Measurements from ENCODE around the gene YTHDC1. TPM values are rescaled to one million over a fixed set of nuclear protein-coding genes. Genes with fewer than 3 reads are reported as not detected.

YTHDC1 gene
- total RNA-seq, 1 experiment from 2014 or later: 68.9 TPM

DNA sequence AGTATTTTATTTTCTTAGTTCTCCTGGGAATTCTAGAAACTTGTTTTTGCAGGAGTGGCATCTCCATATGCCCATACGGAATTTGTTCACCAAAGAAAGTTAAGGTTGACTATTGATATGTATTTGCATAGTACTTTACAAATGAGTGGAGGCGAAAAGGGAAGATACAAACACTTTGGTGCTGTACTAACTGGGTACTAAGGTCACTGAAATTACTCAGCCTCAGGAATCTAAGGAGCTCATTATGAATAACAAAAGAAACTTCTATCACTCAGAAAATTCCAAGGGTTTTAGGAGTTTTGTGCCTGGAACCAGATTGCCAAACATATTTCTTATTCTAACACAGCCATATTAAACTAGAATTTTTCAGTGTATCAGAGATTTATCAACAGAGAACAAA lies 77.0 kb downstream of the YTHDC1 start (continued):
- TF ChIP-seq, protein P1, sequence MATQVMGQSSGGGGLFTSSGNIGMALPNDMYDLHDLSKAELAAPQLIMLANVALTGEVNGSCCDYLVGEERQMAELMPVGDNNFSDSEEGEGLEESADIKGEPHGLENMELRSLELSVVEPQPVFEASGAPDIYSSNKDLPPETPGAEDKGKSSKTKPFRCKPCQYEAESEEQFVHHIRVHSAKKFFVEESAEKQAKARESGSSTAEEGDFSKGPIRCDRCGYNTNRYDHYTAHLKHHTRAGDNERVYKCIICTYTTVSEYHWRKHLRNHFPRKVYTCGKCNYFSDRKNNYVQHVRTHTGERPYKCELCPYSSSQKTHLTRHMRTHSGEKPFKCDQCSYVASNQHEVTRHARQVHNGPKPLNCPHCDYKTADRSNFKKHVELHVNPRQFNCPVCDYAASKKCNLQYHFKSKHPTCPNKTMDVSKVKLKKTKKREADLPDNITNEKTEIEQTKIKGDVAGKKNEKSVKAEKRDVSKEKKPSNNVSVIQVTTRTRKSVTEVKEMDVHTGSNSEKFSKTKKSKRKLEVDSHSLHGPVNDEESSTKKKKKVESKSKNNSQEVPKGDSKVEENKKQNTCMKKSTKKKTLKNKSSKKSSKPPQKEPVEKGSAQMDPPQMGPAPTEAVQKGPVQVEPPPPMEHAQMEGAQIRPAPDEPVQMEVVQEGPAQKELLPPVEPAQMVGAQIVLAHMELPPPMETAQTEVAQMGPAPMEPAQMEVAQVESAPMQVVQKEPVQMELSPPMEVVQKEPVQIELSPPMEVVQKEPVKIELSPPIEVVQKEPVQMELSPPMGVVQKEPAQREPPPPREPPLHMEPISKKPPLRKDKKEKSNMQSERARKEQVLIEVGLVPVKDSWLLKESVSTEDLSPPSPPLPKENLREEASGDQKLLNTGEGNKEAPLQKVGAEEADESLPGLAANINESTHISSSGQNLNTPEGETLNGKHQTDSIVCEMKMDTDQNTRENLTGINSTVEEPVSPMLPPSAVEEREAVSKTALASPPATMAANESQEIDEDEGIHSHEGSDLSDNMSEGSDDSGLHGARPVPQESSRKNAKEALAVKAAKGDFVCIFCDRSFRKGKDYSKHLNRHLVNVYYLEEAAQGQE (IDR thresholded peaks at IDR 0.05; ENCODE audit: low read depth): no peak
- no peak for TF ChIP-seq RAD21 (IDR thresholded peaks at IDR 0.05; ENCODE audit: low read depth)
- TF ChIP-seq, protein P2, sequence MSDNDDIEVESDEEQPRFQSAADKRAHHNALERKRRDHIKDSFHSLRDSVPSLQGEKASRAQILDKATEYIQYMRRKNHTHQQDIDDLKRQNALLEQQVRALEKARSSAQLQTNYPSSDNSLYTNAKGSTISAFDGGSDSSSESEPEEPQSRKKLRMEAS (IDR thresholded peaks at IDR 0.05): no peak

DNA sequence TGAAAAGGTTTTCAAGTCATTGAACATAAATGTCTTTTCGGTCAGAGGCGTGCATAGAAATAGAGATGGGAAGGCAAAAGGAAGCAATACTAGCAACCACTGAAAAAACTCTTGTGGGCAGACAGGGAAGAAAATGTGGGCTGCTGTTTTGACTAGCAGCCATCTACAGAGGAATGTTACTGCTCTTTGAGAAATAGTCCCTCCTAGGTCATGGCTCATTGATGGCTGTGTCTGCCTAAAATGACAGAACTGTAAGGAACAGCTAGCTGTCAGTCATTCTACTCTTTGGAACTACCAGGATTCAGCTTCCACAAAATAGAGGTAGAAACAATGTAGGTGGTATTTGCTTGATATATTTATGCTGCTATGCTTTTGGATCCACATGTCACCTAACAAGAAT lies 77.5 kb downstream of the YTHDC1 start:
- Histone ChIP-seq H3K9ac (ENCODE audit: low read length) (no peak overlapping the region), H3K4me1 (ENCODE audit: control insufficient read depth in 1 of 2, insufficient read depth in 2 of 2, low read length in 2 of 2) (no peaks in the 10 kb centered on the region), H2AFZ (ENCODE audit: low read depth, low read length, poor library complexity, severe bottlenecking) (no peak overlapping the region), H3K27me3 (ENCODE audit: insufficient read depth, low read length) (no peaks in the 10 kb centered on the region), H4K20me1 (ENCODE audit: insufficient read depth) (no peaks in the 10 kb centered on the region), H3K4me2 (ENCODE audit: low read length) (no peak overlapping the region), H3K9me3 (ENCODE audit: control insufficient read depth in 1 of 2, insufficient read depth in 1 of 2, low read depth in 1 of 2, low read length in 2 of 2) (no peaks in the 10 kb centered on the region), H3K36me3 (ENCODE audit: control insufficient read depth in 1 of 2, insufficient read depth in 2 of 2, low read length in 2 of 2) (no peaks in the 10 kb centered on the region), H3K9me2 (ENCODE audit: insufficient read depth) (no peaks in the 10 kb centered on the region), H3K79me2 (ENCODE audit: insufficient read depth, low read length) (no peaks in the 10 kb centered on the region), H3K4me3 (replicated peaks in 1 of 2; ENCODE audit: low read depth in 1 of 2, low read length in 2 of 2) (no peak overlapping the region), H3K27ac (ENCODE audit: low read depth, low read length) (no peak overlapping the region)
- RAD21 ChIA-PET (ENCODE audit: low non-redundant PET in 1 of 2, low total read pairs in 2 of 2, uncharacterized antibody in 2 of 2, unreplicated experiment in 2 of 2): interaction anchor here (1.2 kb wide), 2 partner anchors 103 to 104 kb away, joined by 4 to 6 read pairs; no protein-coding TSS in a partner anchor
- BruUV-seq (replicated peaks): no TSS peak
- TF ChIP-seq RAD21 (IDR thresholded peaks at IDR 0.05; ENCODE audit: low read depth) (no peak), EZH2 (IDR thresholded peaks at IDR 0.05) (no peak), ZFX (IDR thresholded peaks at IDR 0.05) (no peak)
- TF ChIP-seq, protein P3, sequence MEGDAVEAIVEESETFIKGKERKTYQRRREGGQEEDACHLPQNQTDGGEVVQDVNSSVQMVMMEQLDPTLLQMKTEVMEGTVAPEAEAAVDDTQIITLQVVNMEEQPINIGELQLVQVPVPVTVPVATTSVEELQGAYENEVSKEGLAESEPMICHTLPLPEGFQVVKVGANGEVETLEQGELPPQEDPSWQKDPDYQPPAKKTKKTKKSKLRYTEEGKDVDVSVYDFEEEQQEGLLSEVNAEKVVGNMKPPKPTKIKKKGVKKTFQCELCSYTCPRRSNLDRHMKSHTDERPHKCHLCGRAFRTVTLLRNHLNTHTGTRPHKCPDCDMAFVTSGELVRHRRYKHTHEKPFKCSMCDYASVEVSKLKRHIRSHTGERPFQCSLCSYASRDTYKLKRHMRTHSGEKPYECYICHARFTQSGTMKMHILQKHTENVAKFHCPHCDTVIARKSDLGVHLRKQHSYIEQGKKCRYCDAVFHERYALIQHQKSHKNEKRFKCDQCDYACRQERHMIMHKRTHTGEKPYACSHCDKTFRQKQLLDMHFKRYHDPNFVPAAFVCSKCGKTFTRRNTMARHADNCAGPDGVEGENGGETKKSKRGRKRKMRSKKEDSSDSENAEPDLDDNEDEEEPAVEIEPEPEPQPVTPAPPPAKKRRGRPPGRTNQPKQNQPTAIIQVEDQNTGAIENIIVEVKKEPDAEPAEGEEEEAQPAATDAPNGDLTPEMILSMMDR (IDR thresholded peaks at IDR 0.05 in 2 of 3, conservative IDR thresholded peaks at IDR 0.05 in 1 of 3; ENCODE audit: borderline replicate concordance in 1 of 3, insufficient read depth in 1 of 3, low read depth in 2 of 3, low read length in 2 of 3): no peak
- TF ChIP-seq, protein P2 (IDR thresholded peaks at IDR 0.05): no peak
- no peak for DNase-seq (ENCODE audit: low read depth, low spot score)
- CTCF ChIA-PET: interaction anchor here (0.7 to 2.0 kb wide), 6 partner anchors 13 to 104 kb away, joined by 3 to 24 read pairs (median 3); no protein-coding TSS in a partner anchor
- POLR2A ChIA-PET: interaction anchor here (0.9 kb wide), 1 partner anchor 103 kb away, joined by 3 read pairs; no protein-coding TSS in a partner anchor
- no peak for ATAC-seq
- intact Hi-C loops (cut with micrococcal nuclease): loop anchor here (2.0 to 10.0 kb wide), 4 partner anchors 104 to 1345 kb away; no protein-coding TSS in a partner anchor

All from HCT116 (cell line).